ENCODE data around the gene CTBP1.

GRCh38 chr4:1222036-1222789 is 26.7 kb downstream of the CTBP1 start:
- TF ChIP-seq CTCF (conservative IDR thresholded peaks at IDR 0.05) = no peak
- no peak for TF ChIP-seq EZH2 (IDR thresholded peaks at IDR 0.05; ENCODE audit: low read depth)
